ACHN (cell line): ENCODE measurements around the gene PTAFR.
A peak's percentile ranks its signal among the peaks of the same experiment; 100 is the strongest.

ENCODE experiments used
- DNase-seq: peaks from one replicate; pipeline ENCODE4 v3.0.0-alpha.2; 2015
- in situ Hi-C: cut with HindIII; loops from 2 replicates; pipeline ENCODE4 v1.10.0; 2017; ENCODE audit warnings: low sequenced_read_pairs, low pct_ligation_motif_present, low pct_unique_long_range_greater_than_20kb

PTAFR gene, protein sequence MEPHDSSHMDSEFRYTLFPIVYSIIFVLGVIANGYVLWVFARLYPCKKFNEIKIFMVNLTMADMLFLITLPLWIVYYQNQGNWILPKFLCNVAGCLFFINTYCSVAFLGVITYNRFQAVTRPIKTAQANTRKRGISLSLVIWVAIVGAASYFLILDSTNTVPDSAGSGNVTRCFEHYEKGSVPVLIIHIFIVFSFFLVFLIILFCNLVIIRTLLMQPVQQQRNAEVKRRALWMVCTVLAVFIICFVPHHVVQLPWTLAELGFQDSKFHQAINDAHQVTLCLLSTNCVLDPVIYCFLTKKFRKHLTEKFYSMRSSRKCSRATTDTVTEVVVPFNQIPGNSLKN

DNA sequence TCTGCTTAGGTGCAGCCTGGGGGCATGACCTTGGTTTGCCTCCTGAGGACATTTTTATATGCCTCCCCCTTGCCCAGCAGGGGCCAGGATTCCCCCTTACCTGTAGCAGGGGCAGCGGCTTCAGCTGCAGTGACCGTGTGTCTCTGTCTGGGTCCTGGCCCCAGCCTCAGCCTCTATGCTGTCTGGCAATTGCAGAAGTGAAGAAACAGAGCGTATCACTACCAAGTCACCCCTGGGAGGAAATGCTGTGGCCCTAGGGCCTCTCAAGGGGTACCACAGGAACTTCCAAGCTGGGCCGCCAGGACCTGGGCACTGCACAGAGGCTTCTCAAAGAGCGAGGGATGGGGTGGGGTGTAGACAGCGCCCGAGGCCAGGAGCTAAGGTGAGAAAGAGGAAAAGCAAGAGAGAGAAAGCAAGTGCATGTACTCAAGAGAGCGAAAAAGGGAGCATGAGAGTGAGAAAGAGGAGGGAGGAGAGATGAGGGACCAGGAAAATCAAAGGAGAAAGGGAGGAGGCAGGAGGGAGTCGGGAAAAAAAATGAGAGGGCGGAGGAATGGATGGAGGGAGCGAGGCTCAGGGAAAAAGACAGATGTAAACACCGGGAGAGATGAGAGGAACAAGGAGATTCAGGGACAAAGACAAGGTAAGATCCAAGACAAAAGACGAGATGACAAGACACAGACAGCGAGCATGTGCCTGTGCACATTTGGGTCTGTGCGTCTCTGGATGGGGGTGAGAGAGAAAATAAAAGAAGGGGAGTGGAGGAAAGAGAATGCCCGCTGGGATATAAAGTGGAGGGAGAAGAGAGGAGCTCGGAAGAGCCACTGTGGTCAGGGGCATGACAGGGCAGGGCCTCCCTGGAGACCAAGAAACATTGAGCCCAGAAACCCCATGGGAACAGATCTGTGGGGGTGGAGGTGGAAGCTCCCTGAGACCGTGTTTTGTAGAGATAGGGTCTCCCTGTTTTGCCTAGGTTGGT, at the start of gene PTAFR:
Gene PTAFR, minus strand, starts transcription at position 199 of the 979 bp plus-strand sequence. CDS start 25,669 bp downstream, outside the sequence.
- DNase-seq, result no peak

DNA sequence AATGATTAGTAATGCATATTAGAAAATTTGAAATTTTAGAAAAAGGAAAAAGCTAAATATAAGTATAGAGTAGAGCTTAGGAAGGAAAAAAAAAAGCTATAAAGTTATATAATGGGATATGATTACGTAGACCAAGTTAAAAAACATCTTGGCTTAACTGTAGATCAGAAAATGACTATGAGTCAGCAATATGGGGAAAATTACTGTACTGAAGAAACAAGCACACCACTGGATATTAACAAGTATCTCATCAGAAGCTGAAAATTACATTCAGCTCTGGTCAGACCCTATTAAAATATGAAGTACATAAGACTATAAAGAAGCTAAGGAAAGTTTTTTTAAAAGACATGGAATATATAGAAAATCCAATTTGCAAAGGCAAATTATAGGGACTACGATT, 36.8 kb upstream of the PTAFR start:
- in situ Hi-C loops, result no loop called here
- no peak for DNase-seq

More for the DNA sequence above, at the start of gene PTAFR:
- in situ Hi-C loops, result no loop called here

DNA sequence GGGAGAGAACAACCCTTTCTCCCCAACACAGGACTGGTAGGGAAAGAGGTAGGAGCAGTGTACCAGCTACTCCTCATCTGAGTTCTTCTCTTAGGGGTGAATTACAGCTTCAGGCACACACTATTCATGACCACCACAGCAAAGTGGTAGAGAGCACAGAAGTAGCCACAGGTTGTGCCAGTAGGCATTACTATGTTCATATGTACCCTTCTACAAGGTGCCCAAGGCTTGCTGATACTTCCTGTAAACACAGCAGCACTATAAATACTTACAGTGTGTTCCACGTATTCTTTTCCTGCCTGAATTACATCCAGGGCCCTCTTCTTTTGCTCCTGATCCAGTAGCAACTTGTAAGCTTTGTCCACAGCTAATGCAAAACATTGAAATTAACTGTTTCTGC, 33.2 kb upstream of the PTAFR start:
- in situ Hi-C loops, result no loop called here
- DNase-seq, result no peak

DNA sequence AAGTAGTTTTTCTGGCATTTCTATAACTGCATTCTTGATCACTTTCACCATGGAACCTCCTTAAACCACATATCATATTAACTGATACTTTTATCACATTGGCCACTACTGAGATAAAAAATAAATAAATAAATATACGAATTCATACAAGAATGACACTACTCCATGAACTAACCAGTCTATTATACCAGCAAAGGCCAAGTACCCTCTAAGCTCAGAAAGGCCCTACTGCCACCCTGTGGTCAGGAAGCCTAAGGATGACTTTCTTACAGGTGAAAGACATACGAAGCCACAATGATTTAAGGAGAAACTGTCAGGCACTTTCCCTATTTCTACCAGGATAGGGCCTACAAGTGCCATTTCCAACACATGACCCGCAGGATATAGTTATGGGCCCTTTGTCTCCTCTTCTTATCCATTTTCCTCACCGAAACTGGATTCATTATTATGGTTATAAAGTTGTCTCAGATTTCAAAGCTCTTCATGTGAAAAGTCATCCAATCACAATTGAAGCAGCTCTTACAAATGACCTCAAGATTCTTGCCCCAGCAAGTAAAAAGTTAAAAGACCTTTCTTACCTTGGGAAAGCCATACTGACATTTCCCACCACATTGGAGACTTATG, 32.4 kb upstream of the PTAFR start:
- in situ Hi-C loops, result no loop called here
- DNase-seq, result peak; percentile 57

DNA sequence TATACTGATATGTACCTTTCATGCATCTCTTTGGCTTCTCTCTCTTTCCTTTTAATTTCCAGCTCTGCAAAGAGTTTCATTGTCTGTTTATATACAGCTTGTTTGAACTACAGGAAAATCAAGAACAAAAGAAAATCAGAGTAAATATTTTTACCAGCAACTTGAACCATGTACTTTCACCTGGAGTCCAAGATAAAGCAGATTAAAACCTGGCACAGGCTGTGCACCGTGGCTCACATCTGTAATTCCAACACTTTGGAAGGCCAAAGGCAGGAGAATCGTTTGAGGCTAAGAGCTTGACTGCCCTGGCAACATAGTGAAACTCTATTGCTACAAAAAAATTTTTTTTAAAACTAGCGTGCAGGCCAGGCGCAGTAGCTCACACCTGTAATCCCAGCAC, 28.8 kb upstream of the PTAFR start:
- no peak for DNase-seq
- in situ Hi-C loops, result no loop called here

DNA sequence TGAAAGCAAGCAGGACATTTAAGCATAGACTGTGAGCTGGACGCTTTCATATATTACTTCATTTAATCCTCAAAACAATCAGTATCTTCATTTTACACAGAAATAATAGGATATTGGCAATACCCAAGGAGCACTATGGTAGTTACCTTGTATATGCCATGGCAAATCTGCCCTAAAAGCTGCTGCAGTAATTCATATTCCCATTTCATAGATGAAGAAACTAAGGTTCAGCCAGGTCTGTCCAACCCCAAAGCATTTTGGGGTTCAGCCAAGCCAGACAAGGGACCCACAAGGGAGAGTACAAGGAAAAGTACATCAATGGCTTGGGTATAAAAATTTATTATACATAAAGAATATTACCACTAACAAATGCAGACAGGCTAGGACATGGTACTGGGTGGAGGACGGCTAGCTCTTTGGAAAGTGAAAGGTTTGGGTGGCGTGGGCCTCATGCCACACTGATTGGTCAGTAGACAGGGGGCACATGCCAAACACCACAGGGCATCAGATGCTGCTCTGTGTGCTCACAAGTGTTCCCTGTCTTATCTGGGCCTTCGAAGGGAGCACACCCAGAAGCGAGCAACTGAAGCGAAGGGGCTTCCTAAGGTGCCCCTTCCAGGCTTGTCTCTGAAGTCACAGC, 23.9 kb upstream of the PTAFR start:
- in situ Hi-C loops, result no loop called here
- no peak for DNase-seq

DNA sequence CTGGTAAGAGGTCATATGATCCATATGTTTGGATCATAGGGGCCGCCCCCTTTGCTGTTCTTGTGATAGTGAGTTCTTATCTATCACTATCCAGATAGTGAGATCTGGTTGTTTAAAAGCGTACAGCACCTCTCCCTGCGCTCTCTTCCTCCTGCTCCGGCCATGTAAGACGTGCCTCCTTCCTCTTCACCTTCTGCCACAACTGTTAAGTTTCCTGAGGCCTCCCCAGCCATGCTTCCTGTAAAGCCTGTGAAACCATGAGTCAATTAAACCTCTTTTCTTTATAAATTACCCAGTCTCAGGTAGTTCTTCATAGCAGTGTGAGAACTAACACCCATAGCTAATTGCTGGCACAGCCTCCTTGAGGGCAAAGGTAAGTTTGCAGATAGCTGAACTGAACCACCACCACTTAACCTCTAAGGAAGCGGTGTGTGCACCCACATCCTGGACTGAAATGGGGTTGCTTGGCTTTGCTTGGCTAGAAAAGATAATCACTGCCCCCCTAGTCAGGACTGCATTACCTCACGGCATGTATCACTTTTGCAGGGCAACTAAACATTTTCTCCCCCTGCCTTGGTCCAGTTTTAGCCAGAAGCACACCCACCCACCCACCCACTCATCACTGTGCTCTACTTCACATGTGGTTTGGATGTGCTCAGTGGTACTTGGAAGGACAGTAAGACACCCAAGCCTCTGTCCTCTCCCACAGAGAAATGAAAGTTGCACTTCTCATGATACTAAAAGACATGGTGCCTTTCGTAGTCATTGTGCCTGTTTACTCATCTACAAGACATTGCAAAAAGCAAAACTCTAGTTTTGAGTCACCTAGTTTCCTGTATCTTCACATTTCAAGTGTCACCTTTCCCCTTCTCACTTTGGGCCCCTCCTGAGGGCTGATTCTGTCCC, 23.1 kb upstream of the PTAFR start:
- DNase-seq, result no peak
- in situ Hi-C loops, result no loop called here

DNA sequence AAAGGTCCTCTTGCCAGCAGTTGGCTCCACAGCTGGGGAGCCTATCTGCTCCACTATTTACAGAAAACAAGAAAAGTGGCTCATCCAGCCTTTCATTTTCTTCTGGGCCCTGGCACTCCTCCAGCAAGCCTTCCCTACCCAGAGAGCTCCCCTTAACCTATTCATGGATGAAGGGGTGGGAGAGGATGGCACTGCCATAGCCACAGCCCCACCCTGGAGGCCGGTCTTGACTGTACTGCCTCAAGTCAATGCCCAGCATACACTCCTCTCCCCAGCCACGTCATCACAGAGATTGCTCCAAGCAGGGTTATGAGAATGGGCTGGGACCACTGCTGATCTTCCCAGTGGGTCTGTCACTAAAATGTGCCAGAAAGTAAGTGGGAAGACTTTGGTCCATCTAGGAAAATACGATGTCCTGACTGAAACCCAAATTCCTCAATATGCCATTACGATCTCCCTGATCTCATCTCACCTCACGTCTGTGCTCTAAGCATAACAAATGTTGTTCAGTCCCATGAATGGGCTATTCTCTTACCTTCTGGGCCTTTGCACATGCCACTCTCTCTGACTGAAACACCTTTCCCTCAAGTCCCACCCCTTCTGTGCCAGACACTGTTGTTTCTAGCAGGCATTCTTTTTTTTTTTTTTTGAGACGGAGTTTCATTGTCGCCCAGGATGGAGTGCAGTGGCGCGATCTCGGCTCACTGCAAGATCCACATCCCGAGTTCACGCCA, 21.4 kb upstream of the PTAFR start:
- no peak for DNase-seq
- in situ Hi-C loops, result no loop called here

DNA sequence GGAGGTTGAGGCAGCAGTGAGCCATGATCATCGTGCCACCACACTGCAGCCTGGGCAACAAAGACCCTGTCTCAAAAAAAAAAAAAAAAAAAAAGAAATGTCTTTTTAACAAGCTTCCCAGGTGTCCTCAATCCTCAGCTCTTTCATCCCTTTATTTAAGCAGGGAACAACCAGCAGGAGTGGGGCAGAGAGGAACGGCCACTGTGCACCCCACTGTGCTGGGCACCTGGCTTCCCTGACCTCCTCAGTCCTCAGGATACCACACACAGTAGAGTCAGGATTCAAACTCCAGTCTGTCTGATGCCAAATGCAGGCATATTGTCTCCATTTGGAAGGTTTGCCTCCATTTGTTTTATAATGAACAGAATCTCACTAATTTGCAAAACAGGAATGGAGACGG, 19.8 kb upstream of the PTAFR start:
- in situ Hi-C loops, result no loop called here

DNA sequence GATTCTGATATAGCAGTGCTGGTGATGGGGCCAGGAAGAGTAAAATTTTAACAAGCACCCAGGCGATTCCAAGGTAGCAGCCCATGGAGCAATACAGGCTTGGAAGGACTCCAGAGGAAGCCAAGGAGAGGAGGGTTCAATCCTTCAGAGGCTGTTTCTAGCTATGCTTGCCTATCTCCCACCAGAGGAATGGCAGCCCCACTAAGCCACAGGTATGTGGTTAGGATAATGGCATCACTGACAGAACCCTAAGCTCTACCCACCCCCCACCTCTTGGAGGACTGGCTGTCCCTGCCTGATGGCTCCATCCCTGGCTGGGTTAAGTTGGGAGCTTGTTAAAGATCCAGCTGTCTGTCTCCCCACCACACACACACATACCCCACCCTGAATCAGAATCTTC, 19.3 kb upstream of the PTAFR start:
- in situ Hi-C loops, result no loop called here
- no peak for DNase-seq

More for the DNA sequence above, 19.8 kb upstream of the PTAFR start:
- DNase-seq, result no peak

DNA sequence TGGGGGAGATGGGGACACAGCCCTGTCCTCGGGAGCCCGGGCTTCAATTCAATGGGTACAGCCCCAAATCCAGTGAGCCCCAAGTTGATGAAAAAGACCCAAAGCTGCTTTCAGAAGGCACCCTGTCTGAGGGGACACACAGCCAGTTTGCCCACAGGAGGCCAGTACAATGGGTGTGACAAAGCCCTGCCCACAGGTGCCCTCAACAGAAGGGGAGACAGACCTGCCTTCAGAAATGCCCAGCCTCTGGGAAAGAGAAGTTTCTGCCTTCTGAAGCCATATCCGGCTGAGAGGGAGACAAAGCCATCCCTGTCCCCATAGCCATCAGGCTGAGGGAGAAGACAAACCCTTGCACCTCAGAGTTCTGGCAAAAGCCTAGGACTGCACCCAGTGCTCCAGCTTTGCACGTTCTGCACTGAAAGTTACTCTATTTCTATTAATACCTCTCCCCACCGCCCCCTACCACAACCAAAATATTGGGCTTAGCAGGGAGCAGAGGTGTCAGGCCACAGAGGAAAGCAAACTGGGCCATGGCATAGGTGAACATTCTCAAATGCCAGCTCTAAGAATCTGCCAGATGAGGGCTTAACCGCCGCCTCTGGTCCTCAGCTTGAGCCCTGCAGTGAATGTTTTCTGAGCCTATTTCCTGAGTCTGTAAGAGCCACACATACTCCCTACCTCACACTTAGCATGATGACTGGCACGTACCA, 18.0 kb upstream of the PTAFR start:
- in situ Hi-C loops, result no loop called here
- no peak for DNase-seq

DNA sequence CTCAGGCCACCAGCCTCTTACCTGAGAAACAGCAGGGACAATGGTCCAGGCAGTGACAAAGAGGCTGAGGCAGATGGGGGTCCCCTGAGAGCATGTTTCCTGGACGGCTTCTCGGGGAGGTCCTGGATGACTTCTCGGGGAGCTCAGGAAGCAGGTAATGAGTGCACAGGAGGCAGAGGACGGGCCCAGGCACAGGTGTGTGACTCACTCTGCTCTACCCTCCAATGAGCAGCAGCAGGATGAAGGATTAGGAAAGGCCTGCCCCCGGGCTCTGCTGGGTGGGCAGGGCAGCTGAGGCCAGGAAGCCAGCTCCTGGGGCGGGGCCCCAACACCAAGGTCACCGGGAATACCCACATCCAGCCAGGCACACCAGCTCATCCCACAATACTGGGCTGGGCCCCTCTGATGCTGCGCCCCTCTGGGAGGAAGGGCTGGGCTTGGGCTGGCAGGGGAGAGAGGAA, 17.2 kb upstream of the PTAFR start:
- DNase-seq, result no peak
- in situ Hi-C loops, result no loop called here

DNA sequence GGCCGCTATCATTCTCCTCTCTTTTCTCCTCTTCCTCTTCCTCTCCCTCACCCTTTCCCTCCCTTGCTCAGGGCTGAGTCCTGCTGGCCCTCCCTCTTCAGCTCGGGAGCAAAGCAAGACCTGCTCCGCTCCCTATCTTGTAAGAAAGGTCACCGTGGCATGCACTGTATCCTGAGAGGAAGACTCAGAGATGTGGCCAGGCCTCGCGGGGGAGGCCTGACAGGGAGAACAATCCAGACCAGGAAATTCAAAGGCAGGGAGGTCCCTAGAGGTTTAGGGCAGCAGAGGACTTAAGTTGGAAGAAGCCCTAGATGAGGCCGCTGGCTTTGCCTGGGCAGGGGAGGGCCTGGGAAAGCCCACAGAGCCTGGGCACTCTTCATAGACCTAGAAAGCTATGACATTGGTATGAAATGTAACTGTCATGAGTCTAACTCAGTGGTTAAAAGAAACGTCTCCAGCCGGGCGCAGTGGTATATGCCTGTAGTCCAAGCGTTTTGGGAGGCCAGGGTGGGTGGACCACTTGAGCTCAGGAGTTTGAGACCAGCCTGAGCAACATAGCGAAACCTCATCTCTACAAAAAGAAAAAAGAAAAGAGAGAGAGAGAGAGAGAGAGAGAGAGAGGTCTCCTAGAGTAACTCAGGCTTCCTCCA, 14.6 kb upstream of the PTAFR start:
- in situ Hi-C loops, result no loop called here
- DNase-seq, result no peak

DNA sequence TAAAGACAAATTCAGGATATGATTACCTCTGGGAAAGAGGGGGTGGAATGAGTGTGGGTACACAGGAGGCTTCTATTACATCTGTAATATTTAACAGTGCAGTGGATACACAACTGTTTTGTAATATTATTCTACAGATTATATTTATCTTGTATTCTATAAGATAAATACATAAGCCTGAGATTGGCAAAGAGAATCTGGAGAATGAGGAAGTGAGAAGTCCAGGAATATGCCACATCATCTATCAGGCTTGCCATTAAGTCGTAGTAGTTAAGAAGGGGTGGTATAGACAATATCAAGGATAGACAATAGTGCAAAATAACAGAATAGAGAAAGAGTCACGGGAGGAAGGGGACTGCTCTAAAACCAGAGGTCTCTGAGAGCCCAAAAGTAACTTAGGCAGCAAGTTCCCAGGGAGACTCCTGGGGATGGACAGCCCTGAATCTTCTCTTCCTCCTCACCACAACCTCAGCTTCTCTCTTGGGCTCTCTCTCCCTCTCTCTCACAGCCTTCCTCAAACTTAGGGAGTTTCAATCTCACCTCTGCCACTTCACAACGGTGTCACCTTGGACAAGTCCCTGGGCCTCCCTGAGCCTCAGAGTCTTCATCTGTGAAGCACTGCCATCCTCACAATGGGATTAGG, 14.0 kb upstream of the PTAFR start:
- in situ Hi-C loops, result no loop called here
- DNase-seq, result no peak

DNA sequence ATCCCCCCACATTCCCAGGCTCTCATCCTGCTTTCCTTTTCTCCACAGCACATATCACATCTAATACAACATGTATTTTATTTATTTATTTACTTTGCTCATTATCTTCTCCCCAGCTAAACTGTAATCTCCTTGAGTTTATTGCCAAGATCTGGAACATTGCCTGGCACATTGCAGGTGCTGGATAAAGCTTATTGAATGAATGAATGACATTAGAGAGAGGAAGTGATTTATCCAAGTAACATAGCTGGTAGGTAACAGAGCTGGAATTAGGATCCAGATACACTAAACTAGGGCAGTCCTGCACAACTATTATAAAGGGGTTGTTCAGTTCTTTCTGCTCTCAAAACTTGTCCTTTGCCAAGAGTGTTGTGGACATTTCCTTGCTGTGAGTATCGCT, 8.6 kb upstream of the PTAFR start:
- DNase-seq, result no peak

More for the DNA sequence above, 8.6 kb upstream of the PTAFR start:
- in situ Hi-C loops, result no loop called here
